ENCODE data around the gene SPNS2.

DNA sequence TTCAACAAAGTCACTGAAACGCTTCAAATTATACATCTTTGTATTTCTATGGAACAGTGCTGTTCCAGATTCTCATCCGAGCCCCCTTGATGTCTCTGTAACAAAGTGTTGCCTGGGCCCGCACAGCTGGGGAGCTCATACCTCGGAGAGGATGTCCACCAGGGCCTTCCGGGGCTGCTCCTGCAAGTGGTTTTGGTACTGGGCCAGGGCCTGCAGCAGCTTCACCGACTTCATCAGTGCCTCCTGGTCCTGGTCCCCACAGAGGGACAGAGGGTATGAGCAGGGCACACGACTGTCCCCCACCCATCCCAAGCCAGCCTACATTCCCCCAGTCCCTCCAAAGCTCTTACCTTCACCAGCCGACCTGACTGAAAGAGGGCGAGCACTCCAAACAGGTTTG, 55.0 kb downstream of the SPNS2 start:
- TF ChIP-seq RAD21 (IDR thresholded peaks at IDR 0.05; ENCODE audit: low read depth) (no peak), POLR2AphosphoS5 (IDR thresholded peaks at IDR 0.05; ENCODE audit: low read depth, low read length) (no peak), POLR2A (IDR thresholded peaks at IDR 0.05; ENCODE audit: borderline replicate concordance, extremely low read depth, insufficient read depth, insufficient read length) (no peak), CEBPB (IDR thresholded peaks at IDR 0.05; ENCODE audit: low read depth) (no peak), SRF (IDR thresholded peaks at IDR 0.05; ENCODE audit: low read depth) (no peak), EZH2 (IDR thresholded peaks at IDR 0.05) (no peak), TCF7L2 (IDR thresholded peaks at IDR 0.05; ENCODE audit: borderline replicate concordance, extremely low read depth, insufficient read depth, insufficient read length) (no peak)
- TF ChIP-seq, protein P1, sequence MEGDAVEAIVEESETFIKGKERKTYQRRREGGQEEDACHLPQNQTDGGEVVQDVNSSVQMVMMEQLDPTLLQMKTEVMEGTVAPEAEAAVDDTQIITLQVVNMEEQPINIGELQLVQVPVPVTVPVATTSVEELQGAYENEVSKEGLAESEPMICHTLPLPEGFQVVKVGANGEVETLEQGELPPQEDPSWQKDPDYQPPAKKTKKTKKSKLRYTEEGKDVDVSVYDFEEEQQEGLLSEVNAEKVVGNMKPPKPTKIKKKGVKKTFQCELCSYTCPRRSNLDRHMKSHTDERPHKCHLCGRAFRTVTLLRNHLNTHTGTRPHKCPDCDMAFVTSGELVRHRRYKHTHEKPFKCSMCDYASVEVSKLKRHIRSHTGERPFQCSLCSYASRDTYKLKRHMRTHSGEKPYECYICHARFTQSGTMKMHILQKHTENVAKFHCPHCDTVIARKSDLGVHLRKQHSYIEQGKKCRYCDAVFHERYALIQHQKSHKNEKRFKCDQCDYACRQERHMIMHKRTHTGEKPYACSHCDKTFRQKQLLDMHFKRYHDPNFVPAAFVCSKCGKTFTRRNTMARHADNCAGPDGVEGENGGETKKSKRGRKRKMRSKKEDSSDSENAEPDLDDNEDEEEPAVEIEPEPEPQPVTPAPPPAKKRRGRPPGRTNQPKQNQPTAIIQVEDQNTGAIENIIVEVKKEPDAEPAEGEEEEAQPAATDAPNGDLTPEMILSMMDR (IDR thresholded peaks at IDR 0.05 in 2 of 3, conservative IDR thresholded peaks at IDR 0.05 in 1 of 3; ENCODE audit: borderline replicate concordance in 1 of 3, insufficient read depth in 1 of 3, low read depth in 2 of 3, low read length in 2 of 3) = no peak
- TF ChIP-seq, protein P2, sequence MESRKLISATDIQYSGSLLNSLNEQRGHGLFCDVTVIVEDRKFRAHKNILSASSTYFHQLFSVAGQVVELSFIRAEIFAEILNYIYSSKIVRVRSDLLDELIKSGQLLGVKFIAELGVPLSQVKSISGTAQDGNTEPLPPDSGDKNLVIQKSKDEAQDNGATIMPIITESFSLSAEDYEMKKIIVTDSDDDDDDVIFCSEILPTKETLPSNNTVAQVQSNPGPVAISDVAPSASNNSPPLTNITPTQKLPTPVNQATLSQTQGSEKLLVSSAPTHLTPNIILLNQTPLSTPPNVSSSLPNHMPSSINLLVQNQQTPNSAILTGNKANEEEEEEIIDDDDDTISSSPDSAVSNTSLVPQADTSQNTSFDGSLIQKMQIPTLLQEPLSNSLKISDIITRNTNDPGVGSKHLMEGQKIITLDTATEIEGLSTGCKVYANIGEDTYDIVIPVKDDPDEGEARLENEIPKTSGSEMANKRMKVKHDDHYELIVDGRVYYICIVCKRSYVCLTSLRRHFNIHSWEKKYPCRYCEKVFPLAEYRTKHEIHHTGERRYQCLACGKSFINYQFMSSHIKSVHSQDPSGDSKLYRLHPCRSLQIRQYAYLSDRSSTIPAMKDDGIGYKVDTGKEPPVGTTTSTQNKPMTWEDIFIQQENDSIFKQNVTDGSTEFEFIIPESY (IDR thresholded peaks at IDR 0.05; ENCODE audit: extremely low read depth, insufficient replicate concordance, low read length) = no peak

Measured in HCT116 (cell line).